Vagina (tissue), 2 donors: ENCODE results near the gene CNIH3.

Source experiments
- POLR2A ChIP-seq, 2 donors: fragments of 450-650 bp; IDR thresholded peaks; one replicate each; pipeline ENCODE4 v1.6.1; 2017; ENCODE audit warnings: antibody characterized with exemption in 2 of 2, mild to moderate bottlenecking in 2 of 2, moderate library complexity in 2 of 2
- POLR2AphosphoS5 ChIP-seq, 2 donors: sonication (generic); formaldehyde crosslinking; IDR thresholded peaks; one replicate each; pipeline ENCODE4 v1.9.0; 2017; ENCODE audit warnings: antibody characterized with exemption in 2 of 2, mild to moderate bottlenecking in 2 of 2, low read depth in 1 of 2; ENCODE audit not compliant: insufficient read depth in 1 of 2

DNA sequence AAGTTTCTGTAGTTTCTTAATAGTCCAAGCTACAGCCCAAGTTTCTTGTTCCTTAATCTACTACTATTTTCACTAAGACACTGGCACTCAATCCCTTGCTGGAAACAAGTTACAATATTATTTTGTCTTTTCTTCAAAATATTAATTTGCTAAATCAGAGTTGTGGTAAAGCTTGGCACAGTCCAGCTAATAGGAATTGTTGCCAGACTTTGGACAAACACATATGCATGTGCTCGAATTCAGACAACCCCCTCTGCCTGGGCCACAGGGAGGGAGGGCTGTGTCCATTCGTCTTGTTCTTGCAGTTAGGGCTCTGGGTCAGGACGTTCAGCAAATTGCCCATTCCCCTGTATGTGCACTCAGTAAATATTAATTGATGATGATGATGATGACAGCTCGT, 103.6 kb downstream of the CNIH3 start:
- TF ChIP-seq POLR2A (IDR thresholded peaks at IDR 0.05) (no peak), POLR2AphosphoS5 (IDR thresholded peaks at IDR 0.05; ENCODE audit: insufficient read depth in 1 of 2, low read depth in 1 of 2) (no peak)
